Gastroesophageal sphincter (tissue), 3 donors: Measurements from ENCODE around the gene PARP6.

ENCODE experiments used
- EP300 ChIP-seq: sonication (generic); formaldehyde crosslinking; IDR thresholded peaks from one replicate; pipeline ENCODE4 v1.6.1; 2017; ENCODE audit warnings: antibody characterized with exemption, mild to moderate bottlenecking
- POLR2A ChIP-seq, 2 donors: fragments of 450-650 bp; IDR thresholded peaks; one replicate each; pipeline ENCODE4 v1.6.1; 2017; ENCODE audit warnings: antibody characterized with exemption in 2 of 2, mild to moderate bottlenecking in 2 of 2, moderate library complexity in 1 of 2
- POLR2AphosphoS5 ChIP-seq: sonication (generic); formaldehyde crosslinking; IDR thresholded peaks from one replicate; pipeline ENCODE4 v1.6.1; 2017; ENCODE audit warnings: antibody characterized with exemption
- TF ChIP-seq, protein P1 (sequence below), 4 experiments: fragments of 200-600 bp in 2 of 4; fragments of 450-650 bp in 2 of 4; sonication (generic) in 1 of 4; IDR thresholded peaks; one replicate each; pipeline ENCODE4 v1.5.1; 2017 to 2019; ENCODE audit warnings: antibody characterized with exemption in 4 of 4, mild to moderate bottlenecking in 2 of 4, moderate library complexity in 2 of 4

DNA sequence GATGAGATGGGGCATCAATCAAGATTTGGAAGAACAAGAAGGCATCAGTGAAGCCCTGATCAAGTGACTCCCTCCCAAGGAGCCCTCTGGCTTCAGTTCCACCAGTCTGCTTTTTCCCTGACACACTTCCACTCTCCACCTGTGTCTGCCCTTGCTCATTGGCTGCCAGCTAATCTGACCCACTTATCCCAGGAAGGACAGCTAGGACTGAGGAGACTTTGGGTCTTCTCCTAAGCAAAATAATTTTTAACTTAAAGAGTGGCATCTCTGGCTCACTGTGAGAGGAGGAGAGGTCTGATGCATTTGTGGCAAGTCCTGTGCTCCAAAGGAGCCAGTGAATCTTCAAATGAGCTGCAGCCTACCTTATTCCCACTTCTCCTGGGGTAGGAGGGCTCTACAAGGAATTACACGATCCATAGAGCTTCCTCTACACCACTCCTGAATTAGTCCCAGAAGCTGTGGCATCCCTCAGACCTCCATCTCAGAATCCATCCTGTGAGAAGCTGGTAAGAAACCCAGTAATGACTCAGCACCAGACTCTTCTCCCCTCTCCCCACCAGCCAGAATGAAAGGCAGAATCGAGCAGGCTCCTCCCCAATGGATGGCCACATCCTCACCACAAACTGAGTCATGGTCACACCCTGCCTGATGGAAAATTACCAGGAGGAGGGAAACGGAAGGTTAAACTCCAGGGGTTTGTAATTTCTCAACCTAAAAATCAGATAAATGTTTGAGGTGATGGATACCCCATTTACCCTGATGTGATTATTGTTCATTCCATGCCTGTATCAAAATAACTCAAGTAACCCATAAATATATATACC is 35.1 kb downstream of the PARP6 start:
- TF ChIP-seq POLR2AphosphoS5: no peak
- TF ChIP-seq, protein P1, sequence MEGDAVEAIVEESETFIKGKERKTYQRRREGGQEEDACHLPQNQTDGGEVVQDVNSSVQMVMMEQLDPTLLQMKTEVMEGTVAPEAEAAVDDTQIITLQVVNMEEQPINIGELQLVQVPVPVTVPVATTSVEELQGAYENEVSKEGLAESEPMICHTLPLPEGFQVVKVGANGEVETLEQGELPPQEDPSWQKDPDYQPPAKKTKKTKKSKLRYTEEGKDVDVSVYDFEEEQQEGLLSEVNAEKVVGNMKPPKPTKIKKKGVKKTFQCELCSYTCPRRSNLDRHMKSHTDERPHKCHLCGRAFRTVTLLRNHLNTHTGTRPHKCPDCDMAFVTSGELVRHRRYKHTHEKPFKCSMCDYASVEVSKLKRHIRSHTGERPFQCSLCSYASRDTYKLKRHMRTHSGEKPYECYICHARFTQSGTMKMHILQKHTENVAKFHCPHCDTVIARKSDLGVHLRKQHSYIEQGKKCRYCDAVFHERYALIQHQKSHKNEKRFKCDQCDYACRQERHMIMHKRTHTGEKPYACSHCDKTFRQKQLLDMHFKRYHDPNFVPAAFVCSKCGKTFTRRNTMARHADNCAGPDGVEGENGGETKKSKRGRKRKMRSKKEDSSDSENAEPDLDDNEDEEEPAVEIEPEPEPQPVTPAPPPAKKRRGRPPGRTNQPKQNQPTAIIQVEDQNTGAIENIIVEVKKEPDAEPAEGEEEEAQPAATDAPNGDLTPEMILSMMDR (IDR thresholded peaks at IDR 0.05): no peak
- no peak for TF ChIP-seq POLR2A (IDR thresholded peaks at IDR 0.05)
- TF ChIP-seq EP300: no peak
